ENCODE data around the gene MAGIX.

GRCh38 chrX:49137492-49137891 lies 25.1 kb upstream of the MAGIX start:
- TF ChIP-seq CTCF (IDR thresholded peaks at IDR 0.05; ENCODE audit: insufficient read depth, low read length, poor library complexity, severe bottlenecking): no peak
- TF ChIP-seq EZH2phosphoT487 (conservative IDR thresholded peaks at IDR 0.05; ENCODE audit: low read length): no peak

All from SU-DHL-6 (cell line).